Testis (tissue), 3 donors: ENCODE data around the gene RFC3. TPM values are rescaled to one million over a fixed set of nuclear protein-coding genes. Genes with fewer than 3 reads are reported as not detected.

ENCODE experiments used
- DNase-seq: peaks from one replicate; pipeline ENCODE4 v3.0.0-alpha.2; 2019
- H3K27ac ChIP-seq, 2 donors: fragments of 200-600 bp; sonication (generic); one replicate each; pipeline ENCODE4 v1.5.1; 2019
- H3K27me3 ChIP-seq: fragments of 200-600 bp; sonication (generic); one replicate; pipeline ENCODE4 v1.5.1; 2019
- H3K36me3 ChIP-seq: fragments of 200-600 bp; sonication (generic); one replicate; pipeline ENCODE4 v1.5.1; 2017; ENCODE audit warnings: low read depth; ENCODE audit errors: missing control alignments
- H3K4me1 ChIP-seq: fragments of 200-600 bp; sonication (generic); one replicate; pipeline ENCODE4 v1.5.1; 2019
- H3K4me3 ChIP-seq, 2 donors: fragments of 200-600 bp; sonication (generic); one replicate each; pipeline ENCODE4 v1.5.1; 2017 to 2019
- H3K9me3 ChIP-seq: fragments of 200-600 bp; sonication (generic); one replicate; pipeline ENCODE4 v1.5.1; 2017
- CTCF ChIP-seq, 3 experiments: fragments of 450-650 bp in 2 of 3; fragments of 200-600 bp in 1 of 3; sonication (generic) in 1 of 3; IDR thresholded peaks; one replicate each; pipeline ENCODE4 v1.5.1; 2016 to 2019; ENCODE audit warnings: antibody characterized with exemption in 3 of 3, mild to moderate bottlenecking in 2 of 3, moderate library complexity in 1 of 3
- POLR2A ChIP-seq: fragments of 450-650 bp; IDR thresholded peaks from one replicate; pipeline ENCODE4 v1.6.1; 2017; ENCODE audit warnings: antibody characterized with exemption, mild to moderate bottlenecking, moderate library complexity
- WGBS, 2 donors: methylation state at CpG; one replicate each; pipeline ENCODE4 v1.1.5; 2018; 5-methylcytosine and 5-hydroxymethylcytosine counted together
- intact Hi-C: fragments of 100-400 bp; cut with DNase I; formaldehyde crosslinking; loops from one replicate; pipeline ENCODE4 v1.15.1; 2023; ENCODE audit warnings: low total_unique reads
- polyA plus RNA-seq: library from polyadenylated mRNA; stranded (reverse); fragments of 350-450 nt; fragmentation: Illumina TruSeq; extraction: RNeasy Lipid Tissue Mini Kit (QIAGEN cat#74804); gene quantifications from one replicate; pipeline ENCODE4 v1.2.3, GENCODE V29; 2014; ENCODE audit warnings: low read depth, low replicate concordance; ENCODE audit not compliant: insufficient read depth
- total RNA-seq, 2 donors: library from RNA; depleted of rRNA; stranded (reverse); fragments of >200 nt; gene quantifications; one replicate each; pipeline ENCODE4 v1.2.3, GENCODE V29; 2016

Gene RFC3
- total and polyA plus RNA-seq, 3 donors from 2014 or later: 20.2 to 42.2 (median 35.1) TPM

- no peak overlapping the region for H3K27ac ChIP-seq
Measured at GRCh38 chr13:33840402-33840801, 22.5 kb downstream of the RFC3 start.

GRCh38 chr13:33842207-33842606, 24.3 kb downstream of the RFC3 start:
- peaks cover 5% of the 10 kb centered on the region for H3K4me1 ChIP-seq
- H3K4me3 ChIP-seq: no peak overlapping the region
- no peaks in the 10 kb centered on the region for H3K36me3 ChIP-seq
- peak overlapping the region in 1 of 2 donors; percentile 15 for H3K27ac ChIP-seq
- no peaks in the 10 kb centered on the region for H3K9me3 ChIP-seq
- TF ChIP-seq CTCF (IDR thresholded peaks at IDR 0.05) (no peak), POLR2A (no peak)
- DNase-seq: peak; percentile 19
- no peaks in the 10 kb centered on the region for H3K27me3 ChIP-seq
- intact Hi-C loops: no loop called here
- 65 to 76% methylated on average over 4 of the region's 4 CpGs for WGBS, 2 donors

More at GRCh38 chr13:33840402-33840801, 22.5 kb downstream of the RFC3 start:
- Histone ChIP-seq H3K27me3 (no peaks in the 10 kb centered on the region), H3K9me3 (no peaks in the 10 kb centered on the region), H3K4me3 (no peak overlapping the region), H3K4me1 (no peaks in the 10 kb centered on the region), H3K36me3 (no peaks in the 10 kb centered on the region)
- no peak for TF ChIP-seq POLR2A
- TF ChIP-seq CTCF (IDR thresholded peaks at IDR 0.05): no peak
- 28 to 66% methylated on average over 1 of the region's 1 CpG for WGBS, 2 donors
- intact Hi-C loops: no loop called here
- no peak for DNase-seq

- no peaks in the 10 kb centered on the region for H3K27me3 ChIP-seq
- H3K4me1 ChIP-seq: peaks cover 5% of the 10 kb centered on the region
- TF ChIP-seq POLR2A (no peak), CTCF (IDR thresholded peaks at IDR 0.05) (no peak)
- peak overlapping the region in 1 of 2 donors; percentile 15 for H3K27ac ChIP-seq
- no peak overlapping the region for H3K4me3 ChIP-seq
- H3K36me3 ChIP-seq: no peaks in the 10 kb centered on the region
- intact Hi-C loops: no loop called here
- H3K9me3 ChIP-seq: no peaks in the 10 kb centered on the region
- DNase-seq: no peak
Measured at GRCh38 chr13:33842986-33843385, 25.0 kb downstream of the RFC3 start.

GRCh38 chr13:33845572-33846302, 27.8 kb downstream of the RFC3 start:
- Histone ChIP-seq H3K36me3 (no peaks in the 10 kb centered on the region), H3K27ac (no peak overlapping the region), H3K9me3 (no peaks in the 10 kb centered on the region), H3K27me3 (no peaks in the 10 kb centered on the region), H3K4me3 (no peak overlapping the region), H3K4me1 (peaks cover 5% of the 10 kb centered on the region)
- no peak for DNase-seq
- intact Hi-C loops: no loop called here
- TF ChIP-seq POLR2A: no peak

GRCh38 chr13:33846303-33847062, 28.5 kb downstream of the RFC3 start:
- H3K27ac ChIP-seq: no peak overlapping the region
- peaks cover 5% of the 10 kb centered on the region for H3K4me1 ChIP-seq
- no peaks in the 10 kb centered on the region for H3K36me3 ChIP-seq
- DNase-seq: no peak
- intact Hi-C loops: no loop called here
- H3K4me3 ChIP-seq: no peak overlapping the region
- TF ChIP-seq CTCF (IDR thresholded peaks at IDR 0.05) (no peak), POLR2A (no peak)
- H3K27me3 ChIP-seq: no peaks in the 10 kb centered on the region
- whole genome bisulfite sequencing, 2 donors: 93 to 99% methylated on average over 10 of the region's 10 CpGs
- no peaks in the 10 kb centered on the region for H3K9me3 ChIP-seq
